HCT116 (cell line): ENCODE results near the gene KIF3C. TPM values are rescaled to one million over a fixed set of nuclear protein-coding genes. Genes with fewer than 3 reads are reported as not detected.

Source experiments
- ATAC-seq: fragments of 200-7000 bp; cut with Tn5 transposase; 2 replicates; pipeline ENCODE4 v1.9.1; 2020; ENCODE audit warnings: mild to moderate bottlenecking, moderate library complexity
- BruUV-seq: library from RNA; stranded (reverse); fragments of 400-500 nt; replicated peaks from 2 replicates; lab custom pipeline; 2021; lab: Mats Ljungman, UMichigan
- CTCF ChIA-PET: fragments of 300-600 bp; sonication (Branson Sonifier 250); formaldehyde crosslinking; loops from one replicate; lab custom pipeline; 2021; ENCODE audit warnings: antibody characterized with exemption; lab: Charles Lee
- POLR2A ChIA-PET: fragments of 300-600, 350-600 bp; sonication (Branson Sonifier 250); formaldehyde crosslinking; loops from one replicate; lab custom pipeline; 2021; ENCODE audit warnings: antibody characterized with exemption; lab: Charles Lee
- RAD21 ChIA-PET, 2 experiments: fragments of 300-600 bp; sonication (Branson Sonifier 250); formaldehyde crosslinking; loops; one replicate each; lab custom pipeline; 2023; ENCODE audit warnings: low total read pairs in 2 of 2; ENCODE audit not compliant: uncharacterized antibody in 2 of 2, unreplicated experiment in 2 of 2, low non-redundant PET in 1 of 2; lab: Charles Lee
- DNase-seq: peaks from one replicate; pipeline ENCODE4 v3.0.0-alpha.2; 2010; ENCODE audit warnings: low read depth, low spot score
- H2AFZ ChIP-seq: fragments of 200-600 bp; shearing (Covaris generic), sonication (generic); 2 replicates; pipeline ENCODE4 v1.6.1; 2017; ENCODE audit warnings: low read depth, mixed run types, mixed read lengths, antibody characterized with exemption, low read length; ENCODE audit not compliant: poor library complexity, severe bottlenecking
- H3K27ac ChIP-seq: 2 replicates; pipeline ENCODE4 v1.5.1; 2012; ENCODE audit warnings: low read depth, low read length
- H3K27me3 ChIP-seq: fragments of 200-600 bp; sonication (generic); 2 replicates; pipeline ENCODE4 v1.6.1; 2016; ENCODE audit warnings: mixed run types, low read length, mixed read lengths; ENCODE audit not compliant: insufficient read depth
- H3K36me3 ChIP-seq, 2 experiments: fragments of 200-500 bp in 1 of 2; fragments of 200-600 bp in 1 of 2; sonication (Bioruptor generic) in 1 of 2; sonication (generic) in 1 of 2; 2 replicates each; pipeline versions ENCODE4 v1.5.1 to v1.6.1; 2014 to 2016; ENCODE audit warnings: low read length in 2 of 2, inconsistent platforms in 1 of 2, mixed read lengths in 1 of 2, mixed run types in 1 of 2; ENCODE audit not compliant: insufficient read depth in 2 of 2, control insufficient read depth in 1 of 2
- H3K4me1 ChIP-seq, 2 experiments: fragments of 200-600 bp in 1 of 2; sonication (generic) in 1 of 2; 2 replicates each; pipeline versions ENCODE4 v1.5.1 to v1.6.1; 2012 to 2017; ENCODE audit warnings: low read length in 2 of 2, inconsistent platforms in 1 of 2, mild to moderate bottlenecking in 1 of 2, mixed read lengths in 1 of 2, mixed run types in 1 of 2, moderate library complexity in 1 of 2; ENCODE audit not compliant: insufficient read depth in 2 of 2, control insufficient read depth in 1 of 2
- H3K4me2 ChIP-seq: fragments of 200-600 bp; sonication (generic); 2 replicates; pipeline ENCODE4 v1.6.1; 2017; ENCODE audit warnings: mixed run types, low read length, mixed read lengths
- H3K4me3 ChIP-seq, 2 experiments: fragments of 200-600 bp in 1 of 2; sonication (generic) in 1 of 2; replicated peaks in 1 of 2; 2 replicates each; pipeline ENCODE4 v1.5.1; 2011 to 2016; ENCODE audit warnings: low read length in 2 of 2, control low read depth in 1 of 2, low read depth in 1 of 2, mild to moderate bottlenecking in 1 of 2, mixed read lengths in 1 of 2, mixed run types in 1 of 2
- H3K79me2 ChIP-seq: fragments of 200-600 bp; sonication (generic); 2 replicates; pipeline ENCODE4 v1.6.1; 2017; ENCODE audit warnings: mild to moderate bottlenecking, mixed run types, low read length, moderate library complexity, mixed read lengths; ENCODE audit not compliant: insufficient read depth
- H3K9ac ChIP-seq: fragments of 200-600 bp; sonication (generic); 2 replicates; pipeline ENCODE4 v1.6.1; 2016; ENCODE audit warnings: low read length, mixed read lengths
- H3K9me2 ChIP-seq: fragments of 200-600 bp; sonication (generic), shearing (Covaris generic); 2 replicates; pipeline ENCODE4 v1.6.1; 2017; ENCODE audit warnings: mixed run types, mild to moderate bottlenecking, moderate library complexity; ENCODE audit not compliant: insufficient read depth
- H3K9me3 ChIP-seq, 2 experiments: fragments of 200-500 bp in 1 of 2; fragments of 200-600 bp in 1 of 2; sonication (Bioruptor generic) in 1 of 2; sonication (generic) in 1 of 2; 2 replicates each; pipeline ENCODE4 v1.6.1; 2014 to 2017; ENCODE audit warnings: low read length in 2 of 2, mixed read lengths in 2 of 2, inconsistent platforms in 1 of 2, low read depth in 1 of 2, mild to moderate bottlenecking in 1 of 2, mixed run types in 1 of 2, moderate library complexity in 1 of 2; ENCODE audit not compliant: control insufficient read depth in 1 of 2, insufficient read depth in 1 of 2
- H4K20me1 ChIP-seq: fragments of 200-600 bp; sonication (generic), shearing (Covaris generic); 2 replicates; pipeline ENCODE4 v1.6.1; 2017; ENCODE audit warnings: mixed run types, mild to moderate bottlenecking, moderate library complexity; ENCODE audit not compliant: insufficient read depth
- CBX3 ChIP-seq: IDR thresholded peaks from 2 replicates; pipeline ENCODE4 v1.6.1; 2012; ENCODE audit warnings: low read depth
- EGR1 ChIP-seq: IDR thresholded peaks from 2 replicates; pipeline ENCODE4 v1.6.1; 2012; ENCODE audit warnings: low read depth
- ELF1 ChIP-seq: IDR thresholded peaks from 2 replicates; pipeline ENCODE4 v1.6.1; 2012; ENCODE audit warnings: low read depth, borderline replicate concordance
- EZH2 ChIP-seq: fragments of 200-600 bp; sonication (generic); IDR thresholded peaks from 2 replicates; pipeline ENCODE4 v1.6.1; 2017; ENCODE audit warnings: antibody characterized with exemption, mixed run types
- EZH2phosphoT487 ChIP-seq: fragments of 200-600 bp; IDR thresholded peaks from 2 replicates; pipeline ENCODE4 v1.6.1; 2018; ENCODE audit warnings: antibody characterized with exemption, borderline replicate concordance
- FOSL1 ChIP-seq: IDR thresholded peaks from 2 replicates; pipeline ENCODE4 v1.6.1; 2012; ENCODE audit warnings: low read depth
- POLR2AphosphoS5 ChIP-seq: IDR thresholded peaks from 2 replicates; pipeline ENCODE4 v1.6.1; 2011; ENCODE audit warnings: mild to moderate bottlenecking, low read depth, low read length, moderate library complexity
- RAD21 ChIP-seq: IDR thresholded peaks from 2 replicates; pipeline ENCODE4 v1.6.1; 2012; ENCODE audit warnings: low read depth, mild to moderate bottlenecking
- SIN3A ChIP-seq: IDR thresholded peaks from 2 replicates; pipeline ENCODE4 v1.6.1; 2012; ENCODE audit warnings: low read depth
- SRF ChIP-seq: IDR thresholded peaks from 2 replicates; pipeline ENCODE4 v1.6.1; 2012; ENCODE audit warnings: low read depth
- YY1 ChIP-seq: IDR thresholded peaks from 2 replicates; pipeline ENCODE4 v1.6.1; 2011; ENCODE audit warnings: low read length, low read depth, moderate library complexity, mild to moderate bottlenecking; ENCODE audit not compliant: insufficient replicate concordance; ENCODE audit errors: extremely low read depth
- ZFX ChIP-seq: fragments of 450-650 bp; IDR thresholded peaks from 2 replicates; pipeline ENCODE4 v1.6.1; 2017
- intact Hi-C: fragments of 100-400 bp; cut with micrococcal nuclease; formaldehyde crosslinking; loops from 2 replicates; pipeline ENCODE4 v1.10.0; 2022
- total RNA-seq: library from RNA; stranded (reverse); gene quantifications from one replicate; pipeline ENCODE4 v1.2.1, GENCODE V29; 2021; ENCODE audit not compliant: unreplicated experiment
- TF ChIP-seq, protein P1 (sequence below): IDR thresholded peaks from 2 replicates; pipeline ENCODE4 v1.6.1; 2011; ENCODE audit warnings: mild to moderate bottlenecking, low read length, moderate library complexity; ENCODE audit not compliant: insufficient replicate concordance; ENCODE audit errors: extremely low read depth
- TF ChIP-seq, protein P2 (sequence below): IDR thresholded peaks from 2 replicates; pipeline ENCODE4 v1.6.1; 2012

KIF3C gene
- total RNA-seq, 1 experiment from 2014 or later, result 5.4 TPM

DNA sequence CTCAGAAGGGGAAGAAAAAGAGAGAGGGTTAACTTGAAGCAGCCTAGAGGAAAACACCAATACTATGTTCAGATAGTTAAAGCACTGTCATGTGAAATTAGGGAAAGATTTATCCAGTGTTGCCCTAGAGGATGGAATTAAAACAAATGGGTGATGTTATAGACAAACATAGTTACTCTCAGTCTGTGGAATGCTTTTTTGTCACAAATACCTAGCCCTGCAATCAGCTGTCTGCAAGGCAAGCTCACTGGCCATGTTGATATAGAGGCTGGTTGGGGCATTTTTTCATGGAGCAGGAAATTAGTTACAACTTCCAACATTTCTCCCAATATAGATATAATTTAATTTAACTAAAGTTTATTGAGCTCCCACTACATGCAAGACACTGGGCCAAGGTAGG, 43.2 kb upstream of the KIF3C start:
- no peaks in the 10 kb centered on the region for H3K4me1 ChIP-seq
- H2AFZ ChIP-seq, result no peak overlapping the region
- ATAC-seq (no peak), DNase-seq (no peak)
- no peak overlapping the region for H3K27ac ChIP-seq
- ChIA-PET POLR2A (interaction anchor here (1.4 kb wide), 1 partner anchor 8 kb away, joined by 4 read pairs; the partner anchor contains the start of gene RAB10), RAD21 (no interaction called here), CTCF (no interaction called here)
- H3K9me3 ChIP-seq, result no peaks in the 10 kb centered on the region
- no peaks in the 10 kb centered on the region for H3K79me2 ChIP-seq
- H3K9ac ChIP-seq, result no peak overlapping the region
- H3K4me3 ChIP-seq, result no peak overlapping the region
- no peak for TF ChIP-seq POLR2AphosphoS5
- TF ChIP-seq, protein P1, sequence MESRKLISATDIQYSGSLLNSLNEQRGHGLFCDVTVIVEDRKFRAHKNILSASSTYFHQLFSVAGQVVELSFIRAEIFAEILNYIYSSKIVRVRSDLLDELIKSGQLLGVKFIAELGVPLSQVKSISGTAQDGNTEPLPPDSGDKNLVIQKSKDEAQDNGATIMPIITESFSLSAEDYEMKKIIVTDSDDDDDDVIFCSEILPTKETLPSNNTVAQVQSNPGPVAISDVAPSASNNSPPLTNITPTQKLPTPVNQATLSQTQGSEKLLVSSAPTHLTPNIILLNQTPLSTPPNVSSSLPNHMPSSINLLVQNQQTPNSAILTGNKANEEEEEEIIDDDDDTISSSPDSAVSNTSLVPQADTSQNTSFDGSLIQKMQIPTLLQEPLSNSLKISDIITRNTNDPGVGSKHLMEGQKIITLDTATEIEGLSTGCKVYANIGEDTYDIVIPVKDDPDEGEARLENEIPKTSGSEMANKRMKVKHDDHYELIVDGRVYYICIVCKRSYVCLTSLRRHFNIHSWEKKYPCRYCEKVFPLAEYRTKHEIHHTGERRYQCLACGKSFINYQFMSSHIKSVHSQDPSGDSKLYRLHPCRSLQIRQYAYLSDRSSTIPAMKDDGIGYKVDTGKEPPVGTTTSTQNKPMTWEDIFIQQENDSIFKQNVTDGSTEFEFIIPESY, result no peak
- TF ChIP-seq EZH2, result no peak
- no peak for TF ChIP-seq CBX3
- TF ChIP-seq FOSL1, result no peak
- TF ChIP-seq EGR1, result no peak
- TF ChIP-seq, protein P2, sequence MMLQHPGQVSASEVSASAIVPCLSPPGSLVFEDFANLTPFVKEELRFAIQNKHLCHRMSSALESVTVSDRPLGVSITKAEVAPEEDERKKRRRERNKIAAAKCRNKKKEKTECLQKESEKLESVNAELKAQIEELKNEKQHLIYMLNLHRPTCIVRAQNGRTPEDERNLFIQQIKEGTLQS, result no peak
- TF ChIP-seq EZH2phosphoT487, result no peak
- no peak for TF ChIP-seq ZFX
- TF ChIP-seq SIN3A, result no peak
- TF ChIP-seq RAD21, result no peak
- TF ChIP-seq YY1, result no peak
- no peak for TF ChIP-seq SRF
- no peak for TF ChIP-seq ELF1
- H3K36me3 ChIP-seq, result no peaks in the 10 kb centered on the region
- intact Hi-C loops, result no loop called here
- H3K27me3 ChIP-seq, result no peaks in the 10 kb centered on the region
- no peaks in the 10 kb centered on the region for H4K20me1 ChIP-seq
- no peaks in the 10 kb centered on the region for H3K9me2 ChIP-seq
- H3K4me2 ChIP-seq, result no peak overlapping the region
- no TSS peak for BruUV-seq
